A549 (cell line): ENCODE measurements around the gene CLSTN2. TPM values are rescaled to one million over a fixed set of nuclear protein-coding genes. Genes with fewer than 3 reads are reported as not detected.

Experiments
- ATAC-seq, 2 experiments: fragments of 200-7000 bp in 1 of 2; fragments of >200 bp in 1 of 2; cut with Nextera tagmentation in 1 of 2; cut with Tn5 transposase in 1 of 2; 3 replicates each; pipeline versions ENCODE4 v1.8.0 to v1.9.1; 2018 to 2020; ENCODE audit warnings: mild to moderate bottlenecking in 1 of 2, moderate library complexity in 1 of 2
- CTCF ChIA-PET: fragments of 300-600 bp; sonication (Branson Sonifier 250); formaldehyde crosslinking; extraction: SDS; loops from one replicate; lab custom pipeline; 2021; ENCODE audit warnings: antibody characterized with exemption, inconsistent platforms; lab: Yijun Ruan, JAX
- POLR2A ChIA-PET: fragments of 350-600 bp; formaldehyde crosslinking; extraction: SDS; loops from one replicate; lab custom pipeline; 2021; ENCODE audit warnings: antibody characterized with exemption, inconsistent platforms; lab: Yijun Ruan, JAX
- DNase-seq, 2 experiments: peaks; one replicate each; pipeline versions ENCODE4 v3.0.0 to v3.0.0-alpha.2; 2011 to 2016; ENCODE audit warnings: low read depth in 1 of 2, low spot score in 1 of 2
- FAIRE-seq: peaks from 2 replicates; lab custom pipeline; 2011; peaks lifted over from hg19 to GRCh38; lab: Jason Lieb, UNC
- H3K27ac ChIP-seq, 2 experiments: fragments of >200 bp; sonication (Bioruptor Twin); formaldehyde crosslinking; 3 replicates each; pipeline ENCODE4 v1.5.1; 2016 to 2017
- H3K4me1 ChIP-seq: fragments of >200 bp; sonication (Bioruptor Twin); formaldehyde crosslinking; 3 replicates; pipeline ENCODE4 v1.6.1; 2016
- H3K4me2 ChIP-seq: fragments of >200 bp; sonication (Bioruptor Twin); formaldehyde crosslinking; 3 replicates; pipeline ENCODE4 v1.6.1; 2016
- H3K4me3 ChIP-seq: fragments of >200 bp; sonication (Bioruptor Twin); formaldehyde crosslinking; 3 replicates; pipeline ENCODE4 v1.5.1; 2016
- H3K9me3 ChIP-seq: fragments of >200 bp; sonication (Bioruptor Twin); formaldehyde crosslinking; 3 replicates; pipeline ENCODE4 v1.6.1; 2016
- CBX2 ChIP-seq: fragments of 200-600 bp; sonication (generic); IDR thresholded peaks from 2 replicates; pipeline ENCODE4 v1.6.1; 2016; ENCODE audit warnings: low read depth, mild to moderate bottlenecking, borderline replicate concordance
- CHD2 ChIP-seq: fragments of 150-350 bp; IDR thresholded peaks from 2 replicates; pipeline ENCODE4 v1.6.1; 2014; ENCODE audit warnings: low read length; ENCODE audit not compliant: partially characterized antibody
- CHD4 ChIP-seq: fragments of 200-600 bp; sonication (generic); IDR thresholded peaks from 2 replicates; pipeline ENCODE4 v1.6.1; 2016; ENCODE audit warnings: antibody characterized with exemption, mild to moderate bottlenecking, borderline replicate concordance
- FOSL2 ChIP-seq, 2 experiments: fragments of 450-650 bp in 1 of 2; fragments of >200 bp in 1 of 2; sonication (Bioruptor Twin) in 1 of 2; formaldehyde crosslinking; IDR thresholded peaks; 2 replicates each; pipeline versions ENCODE4 v1.5.0 to v1.6.1; 2016 to 2020; ENCODE audit warnings: mild to moderate bottlenecking in 1 of 2, moderate library complexity in 1 of 2
- HOXB13 ChIP-seq: fragments of 250-450 bp; sonication (Bioruptor Pico); IDR thresholded peaks from 2 replicates; pipeline ENCODE4 v1.5.0; 2020; ENCODE audit warnings: low read depth, mild to moderate bottlenecking, moderate library complexity
- KDM5A ChIP-seq: fragments of 200-600 bp; sonication (generic); IDR thresholded peaks from 2 replicates; pipeline ENCODE4 v1.6.1; 2016; ENCODE audit warnings: antibody characterized with exemption, mild to moderate bottlenecking
- RAD21 ChIP-seq, 2 experiments: fragments of >200 bp in 1 of 2; sonication (Bioruptor Twin) in 1 of 2; formaldehyde crosslinking in 1 of 2; IDR thresholded peaks in 1 of 2; conservative IDR thresholded peaks in 1 of 2; 2 replicates in 1 of 2; 3 replicates in 1 of 2; pipeline ENCODE4 v1.6.1; 2012 to 2018; ENCODE audit warnings: inconsistent platforms in 1 of 2
- RARB ChIP-seq: fragments of 250-450 bp; sonication (Bioruptor Pico); IDR thresholded peaks from 2 replicates; pipeline ENCODE4 v1.8.0; 2021; ENCODE audit warnings: mild to moderate bottlenecking, moderate library complexity
- TP53 ChIP-seq: fragments of 250-450 bp; sonication (Bioruptor Pico); IDR thresholded peaks from 2 replicates; pipeline ENCODE4 v1.5.0; 2021; ENCODE audit warnings: mild to moderate bottlenecking, moderate library complexity
- ZFP36 ChIP-seq: fragments of 450-650 bp; IDR thresholded peaks from 2 replicates; pipeline ENCODE4 v1.6.1; 2014; ENCODE audit warnings: borderline replicate concordance; ENCODE audit not compliant: partially characterized antibody
- ZSCAN20 ChIP-seq: fragments of 250-450 bp; sonication (Bioruptor Pico); IDR thresholded peaks from 2 replicates; pipeline ENCODE4 v1.8.0; 2022; ENCODE audit warnings: mild to moderate bottlenecking, moderate library complexity
- WGBS: methylation state at CpG from one replicate; pipeline ENCODE4 v1.1.6; 2017; ENCODE audit errors: missing lambda C conversion rate; 5-methylcytosine and 5-hydroxymethylcytosine counted together
- polyA plus RNA-seq, 4 experiments: library from polyadenylated mRNA; depleted of rRNA in 3 of 4; stranded (reverse); fragments of >200 nt; fragmentation: RNase III in 1 of 4; extraction: RNeasy Plus Mini Kit Qiagen cat#74134 plus additional on column Dnase treatment in 1 of 4; gene quantifications; 2 replicates in 3 of 4; 3 replicates in 1 of 4; pipeline ENCODE4 v1.2.3, GENCODE V29; 2011 to 2017
- TF ChIP-seq, protein P1 (sequence below): fragments of 250-450 bp; sonication (Bioruptor Pico); IDR thresholded peaks from 2 replicates; pipeline ENCODE4 v1.5.0; 2021; ENCODE audit warnings: mild to moderate bottlenecking, moderate library complexity, borderline replicate concordance
- TF ChIP-seq, protein P2 (sequence below): fragments of >200 bp; sonication (Bioruptor Twin); formaldehyde crosslinking; IDR thresholded peaks from 3 replicates; pipeline ENCODE4 v1.6.1; 2016
- TF ChIP-seq, protein P3 (sequence below): IDR thresholded peaks from 2 replicates; pipeline ENCODE4 v1.6.1; 2012
- TF ChIP-seq, protein P4 (sequence below): fragments of 150-350 bp; IDR thresholded peaks from 2 replicates; pipeline ENCODE4 v1.6.1; 2014; ENCODE audit warnings: low read depth, mild to moderate bottlenecking, low read length
- TF ChIP-seq, protein P5 (sequence below): fragments of 200-600 bp; sonication (generic); IDR thresholded peaks from 2 replicates; pipeline ENCODE4 v1.6.1; 2016; ENCODE audit warnings: antibody characterized with exemption, mild to moderate bottlenecking, moderate library complexity

Gene CLSTN2
- polyA plus RNA-seq, 2 of the 4 experiments (the other 2 are of a cell fraction): 0.03 to 0.04 TPM

DNA sequence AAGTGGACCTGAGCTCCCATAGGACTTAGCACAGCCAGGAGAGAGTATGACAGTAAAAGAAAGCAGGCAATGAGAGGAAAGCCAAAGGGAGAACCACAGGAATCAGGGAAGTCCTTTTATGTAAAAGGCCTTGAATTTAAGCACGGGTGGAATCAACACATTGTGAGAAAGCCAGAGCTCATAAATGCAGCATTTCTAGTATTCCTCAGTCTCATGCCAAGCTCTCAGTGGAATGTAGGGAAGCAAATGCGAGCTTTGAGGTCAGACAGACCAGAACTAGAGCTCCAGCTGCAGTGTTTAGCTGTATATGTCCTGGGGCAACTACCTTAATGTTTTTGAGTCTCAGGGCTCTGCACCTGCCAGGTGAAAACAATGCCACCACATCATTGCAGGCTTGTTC is 610.8 kb downstream of the CLSTN2 start (continued):
- TF ChIP-seq CBX2 (no peak), ZFP36 (no peak)
- TF ChIP-seq, protein P1, sequence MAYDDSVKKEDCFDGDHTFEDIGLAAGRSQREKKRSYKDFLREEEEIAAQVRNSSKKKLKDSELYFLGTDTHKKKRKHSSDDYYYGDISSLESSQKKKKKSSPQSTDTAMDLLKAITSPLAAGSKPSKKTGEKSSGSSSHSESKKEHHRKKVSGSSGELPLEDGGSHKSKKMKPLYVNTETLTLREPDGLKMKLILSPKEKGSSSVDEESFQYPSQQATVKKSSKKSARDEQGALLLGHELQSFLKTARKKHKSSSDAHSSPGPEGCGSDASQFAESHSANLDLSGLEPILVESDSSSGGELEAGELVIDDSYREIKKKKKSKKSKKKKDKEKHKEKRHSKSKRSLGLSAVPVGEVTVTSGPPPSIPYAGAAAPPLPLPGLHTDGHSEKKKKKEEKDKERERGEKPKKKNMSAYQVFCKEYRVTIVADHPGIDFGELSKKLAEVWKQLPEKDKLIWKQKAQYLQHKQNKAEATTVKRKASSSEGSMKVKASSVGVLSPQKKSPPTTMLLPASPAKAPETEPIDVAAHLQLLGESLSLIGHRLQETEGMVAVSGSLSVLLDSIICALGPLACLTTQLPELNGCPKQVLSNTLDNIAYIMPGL: no peak

DNA sequence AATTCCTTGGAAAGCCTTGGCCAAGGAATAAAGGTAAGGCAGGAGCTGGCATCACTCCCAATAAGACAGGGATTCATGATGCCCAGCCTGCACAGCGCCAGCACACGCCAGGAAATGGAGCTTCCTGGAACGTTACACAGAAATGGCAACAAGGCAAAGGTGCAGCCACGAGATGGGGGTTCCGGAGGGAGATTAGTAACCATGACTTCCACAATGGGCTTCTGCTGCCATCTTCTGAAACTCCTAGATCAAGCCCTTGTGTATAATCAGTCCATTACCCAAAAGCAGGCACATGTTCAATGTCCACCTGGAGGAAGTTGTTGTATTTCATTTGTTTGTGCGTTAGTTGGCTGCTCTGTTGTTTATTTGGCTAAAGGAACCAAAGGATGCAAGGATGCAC is 611.7 kb downstream of the CLSTN2 start:
- FAIRE-seq: no peak
- POLR2A ChIA-PET: no interaction called here
- no peaks in the 10 kb centered on the region for H3K4me1 ChIP-seq
- 21% methylated on average over 6 of the region's 6 CpGs for WGBS
- H3K4me2 ChIP-seq: no peak overlapping the region
- H3K9me3 ChIP-seq: no peaks in the 10 kb centered on the region
- no peak overlapping the region for H3K4me3 ChIP-seq
- DNase-seq: no peak
- no peak overlapping the region for H3K27ac ChIP-seq
- TF ChIP-seq KDM5A: no peak
- no peak for TF ChIP-seq CHD4
- TF ChIP-seq, protein P2, sequence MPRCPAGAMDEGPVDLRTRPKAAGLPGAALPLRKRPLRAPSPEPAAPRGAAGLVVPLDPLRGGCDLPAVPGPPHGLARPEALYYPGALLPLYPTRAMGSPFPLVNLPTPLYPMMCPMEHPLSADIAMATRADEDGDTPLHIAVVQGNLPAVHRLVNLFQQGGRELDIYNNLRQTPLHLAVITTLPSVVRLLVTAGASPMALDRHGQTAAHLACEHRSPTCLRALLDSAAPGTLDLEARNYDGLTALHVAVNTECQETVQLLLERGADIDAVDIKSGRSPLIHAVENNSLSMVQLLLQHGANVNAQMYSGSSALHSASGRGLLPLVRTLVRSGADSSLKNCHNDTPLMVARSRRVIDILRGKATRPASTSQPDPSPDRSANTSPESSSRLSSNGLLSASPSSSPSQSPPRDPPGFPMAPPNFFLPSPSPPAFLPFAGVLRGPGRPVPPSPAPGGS: no peak
- CTCF ChIA-PET: no interaction called here
- no peak for ATAC-seq

DNA sequence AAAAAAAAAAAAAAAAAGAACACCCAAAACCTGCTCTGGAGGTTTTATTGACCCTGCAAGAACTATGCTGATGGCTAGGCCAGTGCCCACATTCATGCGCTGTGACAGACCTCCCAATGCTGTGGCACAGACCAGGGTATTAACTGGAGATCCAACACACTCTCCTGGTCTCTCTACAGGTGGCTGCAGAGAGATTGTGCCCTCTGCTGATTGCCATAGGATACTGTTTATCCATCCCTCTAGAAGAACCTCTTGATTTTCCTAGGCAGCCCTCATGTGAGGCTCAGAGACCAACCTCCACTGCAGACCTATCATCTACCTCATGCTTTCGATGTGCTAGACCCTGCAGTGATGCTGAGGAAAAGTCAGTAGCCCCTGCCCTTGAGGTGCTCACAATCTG is 617.4 kb downstream of the CLSTN2 start:
- Histone ChIP-seq H3K27ac (no peak overlapping the region), H3K4me1 (no peaks in the 10 kb centered on the region), H3K4me2 (no peak overlapping the region), H3K4me3 (no peak overlapping the region), H3K9me3 (no peaks in the 10 kb centered on the region)
- ChIA-PET CTCF (no interaction called here), POLR2A (no interaction called here)
- peak in 1 of 2 experiments; percentile 19; a peak in 1 of 5 replicates for TF ChIP-seq RAD21 (conservative IDR thresholded peaks at IDR 0.05 in 1 of 2, IDR thresholded peaks at IDR 0.05 in 1 of 2)
- TF ChIP-seq, protein P3, sequence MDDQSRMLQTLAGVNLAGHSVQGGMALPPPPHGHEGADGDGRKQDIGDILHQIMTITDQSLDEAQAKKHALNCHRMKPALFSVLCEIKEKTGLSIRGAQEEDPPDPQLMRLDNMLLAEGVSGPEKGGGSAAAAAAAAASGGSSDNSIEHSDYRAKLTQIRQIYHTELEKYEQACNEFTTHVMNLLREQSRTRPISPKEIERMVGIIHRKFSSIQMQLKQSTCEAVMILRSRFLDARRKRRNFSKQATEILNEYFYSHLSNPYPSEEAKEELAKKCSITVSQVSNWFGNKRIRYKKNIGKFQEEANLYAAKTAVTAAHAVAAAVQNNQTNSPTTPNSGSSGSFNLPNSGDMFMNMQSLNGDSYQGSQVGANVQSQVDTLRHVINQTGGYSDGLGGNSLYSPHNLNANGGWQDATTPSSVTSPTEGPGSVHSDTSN: no peak
- no peak for DNase-seq
- WGBS: 9% methylated on average over 1 of the region's 2 CpGs
- peak in 1 of 2 experiments; percentile 54; a peak in 2 of 6 replicates for ATAC-seq
- no peak for FAIRE-seq

DNA sequence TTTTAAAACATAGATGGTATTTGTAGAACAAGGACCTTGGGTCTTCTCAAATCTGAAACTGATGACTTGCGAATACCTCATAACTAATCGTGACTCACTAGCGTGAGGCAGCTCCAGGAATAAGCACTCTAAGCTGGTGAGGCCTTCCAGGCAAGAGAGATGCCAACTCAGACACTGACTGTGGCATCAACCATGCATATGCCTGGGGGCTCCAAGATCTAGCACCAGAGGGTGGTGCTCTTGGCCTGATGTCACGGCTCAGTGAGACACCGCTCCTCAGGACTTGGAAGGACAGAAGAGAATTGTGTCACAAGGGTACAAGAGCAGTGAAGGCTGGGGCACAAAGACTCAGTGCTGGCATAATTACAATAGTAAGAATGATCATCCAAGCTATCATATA is 617.9 kb downstream of the CLSTN2 start:
- Histone ChIP-seq H3K4me2 (no peak overlapping the region), H3K4me3 (no peak overlapping the region), H3K9me3 (no peaks in the 10 kb centered on the region), H3K4me1 (no peaks in the 10 kb centered on the region), H3K27ac (no peak overlapping the region)
- CTCF ChIA-PET: no interaction called here
- ATAC-seq (no peak), FAIRE-seq (no peak), DNase-seq (no peak)
- TF ChIP-seq RARB (CRISPR knock-in tag) (no peak), FOSL2 (IDR thresholded peaks at IDR 0.05) (no peak), FOSL2 (CRISPR knock-in tag; IDR thresholded peaks at IDR 0.05) (no peak), CHD4 (no peak)
- TF ChIP-seq, protein P4, sequence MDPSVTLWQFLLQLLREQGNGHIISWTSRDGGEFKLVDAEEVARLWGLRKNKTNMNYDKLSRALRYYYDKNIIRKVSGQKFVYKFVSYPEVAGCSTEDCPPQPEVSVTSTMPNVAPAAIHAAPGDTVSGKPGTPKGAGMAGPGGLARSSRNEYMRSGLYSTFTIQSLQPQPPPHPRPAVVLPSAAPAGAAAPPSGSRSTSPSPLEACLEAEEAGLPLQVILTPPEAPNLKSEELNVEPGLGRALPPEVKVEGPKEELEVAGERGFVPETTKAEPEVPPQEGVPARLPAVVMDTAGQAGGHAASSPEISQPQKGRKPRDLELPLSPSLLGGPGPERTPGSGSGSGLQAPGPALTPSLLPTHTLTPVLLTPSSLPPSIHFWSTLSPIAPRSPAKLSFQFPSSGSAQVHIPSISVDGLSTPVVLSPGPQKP: no peak
- WGBS: 40% methylated on average over 4 of the region's 5 CpGs
- POLR2A ChIA-PET: no interaction called here

DNA sequence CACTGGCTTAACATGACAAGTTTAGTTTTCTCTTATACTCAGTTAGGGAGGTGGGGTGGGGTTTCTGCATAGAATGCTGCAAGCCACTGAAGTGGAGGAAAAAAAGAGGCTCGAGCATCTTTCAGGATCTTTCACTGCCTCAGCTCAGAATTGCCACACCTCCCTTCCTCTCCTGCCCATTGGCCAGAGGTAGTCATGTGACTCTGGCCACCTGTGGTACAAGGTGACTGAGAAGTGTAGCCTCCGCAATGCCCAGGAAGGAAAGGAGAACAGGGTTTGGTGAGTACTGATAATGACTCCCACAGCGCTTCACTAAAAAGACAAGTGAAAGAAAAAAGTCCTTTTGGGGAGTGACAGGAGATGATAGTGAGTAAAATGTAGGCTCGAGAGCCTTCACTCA is 618.6 kb downstream of the CLSTN2 start:
- no peak for FAIRE-seq
- POLR2A ChIA-PET: no interaction called here
- no peak overlapping the region for H3K4me3 ChIP-seq
- H3K4me2 ChIP-seq: no peak overlapping the region
- ATAC-seq: no peak
- CTCF ChIA-PET: no interaction called here
- no peaks in the 10 kb centered on the region for H3K9me3 ChIP-seq
- no peaks in the 10 kb centered on the region for H3K4me1 ChIP-seq
- no peak for DNase-seq
- no peak overlapping the region for H3K27ac ChIP-seq
- WGBS: 22% methylated on average over 4 of the region's 4 CpGs
- TF ChIP-seq CHD2 (no peak), RARB (CRISPR knock-in tag) (no peak), TP53 (CRISPR knock-in tag) (no peak), ZSCAN20 (CRISPR knock-in tag) (no peak), HOXB13 (CRISPR knock-in tag) (no peak), FOSL2 (IDR thresholded peaks at IDR 0.05) (no peak), FOSL2 (CRISPR knock-in tag; IDR thresholded peaks at IDR 0.05) (no peak)
- TF ChIP-seq, protein P4: no peak
- TF ChIP-seq, protein P5, sequence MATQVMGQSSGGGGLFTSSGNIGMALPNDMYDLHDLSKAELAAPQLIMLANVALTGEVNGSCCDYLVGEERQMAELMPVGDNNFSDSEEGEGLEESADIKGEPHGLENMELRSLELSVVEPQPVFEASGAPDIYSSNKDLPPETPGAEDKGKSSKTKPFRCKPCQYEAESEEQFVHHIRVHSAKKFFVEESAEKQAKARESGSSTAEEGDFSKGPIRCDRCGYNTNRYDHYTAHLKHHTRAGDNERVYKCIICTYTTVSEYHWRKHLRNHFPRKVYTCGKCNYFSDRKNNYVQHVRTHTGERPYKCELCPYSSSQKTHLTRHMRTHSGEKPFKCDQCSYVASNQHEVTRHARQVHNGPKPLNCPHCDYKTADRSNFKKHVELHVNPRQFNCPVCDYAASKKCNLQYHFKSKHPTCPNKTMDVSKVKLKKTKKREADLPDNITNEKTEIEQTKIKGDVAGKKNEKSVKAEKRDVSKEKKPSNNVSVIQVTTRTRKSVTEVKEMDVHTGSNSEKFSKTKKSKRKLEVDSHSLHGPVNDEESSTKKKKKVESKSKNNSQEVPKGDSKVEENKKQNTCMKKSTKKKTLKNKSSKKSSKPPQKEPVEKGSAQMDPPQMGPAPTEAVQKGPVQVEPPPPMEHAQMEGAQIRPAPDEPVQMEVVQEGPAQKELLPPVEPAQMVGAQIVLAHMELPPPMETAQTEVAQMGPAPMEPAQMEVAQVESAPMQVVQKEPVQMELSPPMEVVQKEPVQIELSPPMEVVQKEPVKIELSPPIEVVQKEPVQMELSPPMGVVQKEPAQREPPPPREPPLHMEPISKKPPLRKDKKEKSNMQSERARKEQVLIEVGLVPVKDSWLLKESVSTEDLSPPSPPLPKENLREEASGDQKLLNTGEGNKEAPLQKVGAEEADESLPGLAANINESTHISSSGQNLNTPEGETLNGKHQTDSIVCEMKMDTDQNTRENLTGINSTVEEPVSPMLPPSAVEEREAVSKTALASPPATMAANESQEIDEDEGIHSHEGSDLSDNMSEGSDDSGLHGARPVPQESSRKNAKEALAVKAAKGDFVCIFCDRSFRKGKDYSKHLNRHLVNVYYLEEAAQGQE: no peak
